ENCODE measurements around the gene HOXB9. TPM values are rescaled to one million over a fixed set of nuclear protein-coding genes. Genes with fewer than 3 reads are reported as not detected.

HOXB9 gene
- total RNA-seq, 6 experiments from 2014 or later = not detected

DNA sequence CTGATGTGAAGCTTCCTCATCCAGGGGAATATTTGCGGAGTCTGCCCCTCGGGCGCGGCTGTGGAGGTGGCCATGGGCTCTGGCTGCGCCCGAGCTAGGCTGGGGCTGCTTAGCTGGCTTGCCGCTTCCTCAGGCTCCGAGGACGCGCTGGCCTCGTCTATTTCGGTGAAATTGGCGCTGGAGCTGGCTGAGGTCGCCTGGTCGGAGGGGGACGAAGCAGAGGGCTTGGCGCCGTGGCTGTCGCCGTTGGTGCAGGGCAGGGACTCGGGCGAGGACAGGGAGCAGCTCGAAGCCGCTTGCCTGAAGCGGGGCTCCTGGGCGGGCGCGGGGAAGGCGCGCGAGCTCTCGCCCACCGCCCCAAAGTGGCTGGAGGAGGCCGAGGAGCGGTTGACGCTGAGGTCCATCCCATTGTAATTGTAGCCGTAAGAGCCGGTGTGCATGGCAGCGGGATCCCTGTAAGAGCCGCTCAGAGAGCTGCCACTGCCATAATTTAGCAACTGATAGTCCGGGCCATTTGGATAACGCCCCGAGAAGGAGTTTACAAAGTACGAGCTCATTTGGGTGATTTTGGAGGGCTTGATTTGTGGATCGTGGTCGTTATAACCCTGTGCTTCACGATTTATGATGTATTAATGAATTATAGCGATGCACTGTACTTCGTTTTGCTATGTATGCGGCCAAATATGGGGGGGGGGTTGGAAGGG, 32.9 kb downstream of the HOXB9 start, which contains the start of gene HOXB5:
HOXB5 (minus strand) TSS at position 654 of the 704 bp plus-strand sequence; CDS start at position 557, 97 bp downstream.
- peak; percentile 9 to 11 (median 9) for ATAC-seq
- H3K27me3 ChIP-seq = peaks cover 0 to 43% of the 10 kb centered on the region in 2 donors

DNA sequence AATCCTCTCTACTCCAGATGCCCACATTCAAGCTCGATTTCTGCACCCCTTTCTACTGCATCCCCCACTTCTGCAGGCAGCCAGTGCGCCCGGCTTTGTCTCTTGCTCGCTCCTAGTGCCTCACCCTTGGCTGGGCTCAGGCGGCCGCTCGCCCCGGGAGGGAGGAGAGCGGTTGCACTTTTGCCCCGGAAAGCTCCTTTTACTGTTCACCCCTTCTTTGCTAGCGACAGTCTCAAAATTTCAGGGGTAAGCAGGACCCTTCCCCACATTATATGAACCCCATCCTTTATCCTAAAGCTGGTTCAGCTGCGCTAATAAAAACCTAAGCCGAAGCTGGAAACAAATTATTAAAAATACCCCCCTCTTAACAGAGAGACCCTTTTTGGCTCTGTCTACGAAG, 33.6 kb downstream of the HOXB9 start:
- ATAC-seq (peak in 3 of 4 donors; percentile 8 to 20 (median 14)), DNase-seq (no peak)
- H3K4me3 ChIP-seq = peak overlapping the region; percentile 10 to 32 (median 14)
- peaks cover 0 to 36% of the 10 kb centered on the region in 2 donors for H3K27me3 ChIP-seq
- peak overlapping the region in 2 of 3 donors; percentile 15 to 44 for H3K27ac ChIP-seq
- WGBS (ENCODE audit: insufficient coverage, low coverage, low lambda C conversion rate, missing lambda C conversion rate) = 11% methylated on average over 14 of the region's 14 CpGs
- intact Hi-C loops (cut with DNase I) = no loop called here
- H3K36me3 ChIP-seq = no peaks in the 10 kb centered on the region
- TF ChIP-seq, protein P1, sequence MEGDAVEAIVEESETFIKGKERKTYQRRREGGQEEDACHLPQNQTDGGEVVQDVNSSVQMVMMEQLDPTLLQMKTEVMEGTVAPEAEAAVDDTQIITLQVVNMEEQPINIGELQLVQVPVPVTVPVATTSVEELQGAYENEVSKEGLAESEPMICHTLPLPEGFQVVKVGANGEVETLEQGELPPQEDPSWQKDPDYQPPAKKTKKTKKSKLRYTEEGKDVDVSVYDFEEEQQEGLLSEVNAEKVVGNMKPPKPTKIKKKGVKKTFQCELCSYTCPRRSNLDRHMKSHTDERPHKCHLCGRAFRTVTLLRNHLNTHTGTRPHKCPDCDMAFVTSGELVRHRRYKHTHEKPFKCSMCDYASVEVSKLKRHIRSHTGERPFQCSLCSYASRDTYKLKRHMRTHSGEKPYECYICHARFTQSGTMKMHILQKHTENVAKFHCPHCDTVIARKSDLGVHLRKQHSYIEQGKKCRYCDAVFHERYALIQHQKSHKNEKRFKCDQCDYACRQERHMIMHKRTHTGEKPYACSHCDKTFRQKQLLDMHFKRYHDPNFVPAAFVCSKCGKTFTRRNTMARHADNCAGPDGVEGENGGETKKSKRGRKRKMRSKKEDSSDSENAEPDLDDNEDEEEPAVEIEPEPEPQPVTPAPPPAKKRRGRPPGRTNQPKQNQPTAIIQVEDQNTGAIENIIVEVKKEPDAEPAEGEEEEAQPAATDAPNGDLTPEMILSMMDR (IDR thresholded peaks at IDR 0.05) = no peak
- no peak for TF ChIP-seq POLR2A (IDR thresholded peaks at IDR 0.05)
- peaks cover 0 to 2% (median 0%) of the 10 kb centered on the region in 4 donors for H3K4me1 ChIP-seq
- H3K9me3 ChIP-seq = no peaks in the 10 kb centered on the region

More for the DNA sequence above, 32.9 kb downstream of the HOXB9 start, which contains the start of gene HOXB5:
- Histone ChIP-seq H3K4me3 (peak within 1 kb of the TSS; percentile 10 to 32 (median 14)), H3K9me3 (no peaks in the 10 kb centered on the region), H3K27ac (peak within 1 kb of the TSS; percentile 15 to 47 (median 44)), H3K4me1 (peaks cover 0 to 9% (median 0%) of the 10 kb centered on the region in 4 donors), H3K36me3 (no peaks in the 10 kb centered on the region)
- intact Hi-C loops (cut with DNase I) = no loop called here
- TF ChIP-seq POLR2A (IDR thresholded peaks at IDR 0.05) = no peak
- TF ChIP-seq, protein P1 (IDR thresholded peaks at IDR 0.05) = no peak
- 2% methylated on average over 20 of the region's 50 CpGs for WGBS (ENCODE audit: insufficient coverage, low coverage, low lambda C conversion rate, missing lambda C conversion rate)
- DNase-seq = peak in 1 of 3 donors; percentile 35

DNA sequence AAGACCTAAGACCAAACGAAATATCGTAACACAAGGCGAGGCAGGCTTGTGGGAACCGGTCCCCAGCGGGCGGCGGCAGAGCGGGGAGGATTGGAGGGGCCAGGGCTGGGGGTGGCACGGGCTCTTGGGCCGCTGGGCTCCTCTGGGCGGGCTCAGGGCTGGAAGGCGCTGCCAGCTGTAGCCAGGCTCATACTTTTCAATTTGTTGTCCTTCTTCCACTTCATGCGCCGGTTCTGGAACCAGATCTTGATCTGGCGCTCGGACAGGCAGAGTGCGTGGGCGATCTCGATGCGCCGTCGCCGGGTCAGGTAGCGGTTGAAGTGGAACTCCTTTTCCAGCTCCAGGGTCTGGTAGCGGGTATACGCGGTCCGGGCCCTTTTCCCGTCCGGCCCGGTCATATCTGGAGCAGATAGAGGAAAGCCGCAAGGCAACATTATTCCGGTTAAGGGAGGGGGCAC, 34.1 kb downstream of the HOXB9 start:
- 27% methylated on average over 7 of the region's 33 CpGs for WGBS (ENCODE audit: insufficient coverage, low coverage, low lambda C conversion rate, missing lambda C conversion rate)
- H3K27ac ChIP-seq = peak overlapping the region in 1 of 3 donors; percentile 44
- peak overlapping the region; percentile 8 to 32 (median 14) for H3K4me3 ChIP-seq
- intact Hi-C loops (cut with DNase I) = no loop called here
- ATAC-seq (no peak), DNase-seq (peak in 1 of 3 donors; percentile 35)
- no peaks in the 10 kb centered on the region for H3K9me3 ChIP-seq
- TF ChIP-seq POLR2A (IDR thresholded peaks at IDR 0.05) = no peak
- TF ChIP-seq, protein P1 (IDR thresholded peaks at IDR 0.05) = no peak
- no peaks in the 10 kb centered on the region for H3K4me1 ChIP-seq
- H3K27me3 ChIP-seq = peaks cover 0 to 33% of the 10 kb centered on the region in 2 donors
- no peaks in the 10 kb centered on the region for H3K36me3 ChIP-seq

DNA sequence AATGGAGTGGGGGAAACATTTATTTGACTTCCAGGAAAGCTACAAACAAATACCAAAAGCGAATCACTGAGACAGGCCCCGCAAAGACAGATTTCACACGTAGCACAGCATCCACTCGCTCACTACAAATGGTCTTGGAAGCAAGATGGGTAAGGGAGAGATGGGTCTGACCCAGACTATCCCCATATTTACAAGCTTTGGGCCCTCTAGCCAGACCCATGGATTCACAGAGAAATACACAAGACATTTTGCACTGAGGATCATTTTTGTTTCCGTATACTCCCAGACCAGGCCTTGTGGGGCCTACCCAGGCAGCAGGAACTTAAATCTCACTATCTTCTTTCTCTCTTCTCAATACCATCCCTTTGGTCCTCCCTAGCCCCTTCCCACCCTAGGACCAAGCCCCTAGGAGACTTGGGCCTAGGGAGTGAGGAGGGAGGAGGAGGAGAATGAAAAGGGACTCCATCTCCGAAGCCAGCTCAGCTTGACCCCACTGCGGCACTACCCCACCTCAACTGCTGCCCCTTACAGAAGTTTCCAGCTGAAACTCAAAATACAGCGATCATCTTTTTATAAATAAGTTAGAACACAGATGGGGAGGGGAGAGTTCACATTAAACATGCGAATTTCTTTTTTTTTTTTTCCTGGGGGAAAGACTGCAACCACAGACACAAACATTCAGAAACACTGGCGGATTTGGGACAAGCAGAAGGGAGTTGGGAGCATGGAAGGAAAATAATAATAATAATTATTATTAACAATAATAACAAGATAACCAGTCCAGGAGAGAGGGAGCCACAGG, 34.7 kb downstream of the HOXB9 start:
- no peaks in the 10 kb centered on the region for H3K36me3 ChIP-seq
- DNase-seq = no peak
- no peak overlapping the region for H3K4me3 ChIP-seq
- intact Hi-C loops (cut with DNase I) = no loop called here
- peak overlapping the region in 1 of 3 donors; percentile 44 for H3K27ac ChIP-seq
- no peak for ATAC-seq
- WGBS (ENCODE audit: insufficient coverage, low coverage, low lambda C conversion rate, missing lambda C conversion rate) = 73% methylated on average over 9 of the region's 10 CpGs
- no peaks in the 10 kb centered on the region for H3K4me1 ChIP-seq
- no peaks in the 10 kb centered on the region for H3K9me3 ChIP-seq
- peaks cover 0 to 38% of the 10 kb centered on the region in 2 donors for H3K27me3 ChIP-seq
- TF ChIP-seq, protein P1 (IDR thresholded peaks at IDR 0.05) = no peak
- no peak for TF ChIP-seq POLR2A (IDR thresholded peaks at IDR 0.05)
